Cardiac fibroblast (primary cell): ENCODE measurements around the gene LIMD2.

Experiments used
- DNase-seq, 2 donors: peaks; one replicate each; pipeline versions ENCODE4 v3.0.0 to v3.0.0-alpha.2; 2010; ENCODE audit warnings: low read depth in 2 of 2
- H3K4me3 ChIP-seq, 2 donors: replicated peaks in 1 of 2; 1 replicate in 1 of 2; 2 replicates in 1 of 2; pipeline ENCODE4 v1.5.1; 2011; ENCODE audit warnings: low read depth in 2 of 2, low read length in 2 of 2, mild to moderate bottlenecking in 2 of 2, moderate library complexity in 1 of 2
- TF ChIP-seq, protein P1 (sequence below): IDR thresholded peaks from one replicate; pipeline ENCODE4 v1.5.1; 2011; ENCODE audit warnings: low read depth, mild to moderate bottlenecking, low read length, inconsistent platforms

The LIMD2 gene

DNA sequence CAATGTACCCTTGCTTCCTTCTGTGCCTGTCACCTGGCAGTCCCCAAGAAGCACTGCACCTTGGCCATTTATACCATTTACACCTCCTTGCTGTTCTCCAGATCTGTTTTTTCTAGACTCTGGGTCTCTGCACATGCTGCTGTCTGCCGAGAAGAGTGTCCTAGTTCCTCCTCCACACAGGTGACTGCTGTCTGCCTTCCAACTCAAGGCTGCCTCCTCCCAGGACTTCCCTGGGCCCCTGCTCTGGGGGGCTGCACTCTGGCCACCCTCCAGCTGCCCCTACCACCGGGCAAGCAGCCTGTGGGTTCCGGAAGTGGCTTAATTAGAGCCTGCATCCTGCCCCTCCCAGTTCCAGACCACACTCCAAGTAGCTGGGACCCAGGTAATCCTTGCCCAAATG is 5.7 kb upstream of the LIMD2 start:
- no peak for DNase-seq
- no peak overlapping the region for H3K4me3 ChIP-seq
- TF ChIP-seq, protein P1, sequence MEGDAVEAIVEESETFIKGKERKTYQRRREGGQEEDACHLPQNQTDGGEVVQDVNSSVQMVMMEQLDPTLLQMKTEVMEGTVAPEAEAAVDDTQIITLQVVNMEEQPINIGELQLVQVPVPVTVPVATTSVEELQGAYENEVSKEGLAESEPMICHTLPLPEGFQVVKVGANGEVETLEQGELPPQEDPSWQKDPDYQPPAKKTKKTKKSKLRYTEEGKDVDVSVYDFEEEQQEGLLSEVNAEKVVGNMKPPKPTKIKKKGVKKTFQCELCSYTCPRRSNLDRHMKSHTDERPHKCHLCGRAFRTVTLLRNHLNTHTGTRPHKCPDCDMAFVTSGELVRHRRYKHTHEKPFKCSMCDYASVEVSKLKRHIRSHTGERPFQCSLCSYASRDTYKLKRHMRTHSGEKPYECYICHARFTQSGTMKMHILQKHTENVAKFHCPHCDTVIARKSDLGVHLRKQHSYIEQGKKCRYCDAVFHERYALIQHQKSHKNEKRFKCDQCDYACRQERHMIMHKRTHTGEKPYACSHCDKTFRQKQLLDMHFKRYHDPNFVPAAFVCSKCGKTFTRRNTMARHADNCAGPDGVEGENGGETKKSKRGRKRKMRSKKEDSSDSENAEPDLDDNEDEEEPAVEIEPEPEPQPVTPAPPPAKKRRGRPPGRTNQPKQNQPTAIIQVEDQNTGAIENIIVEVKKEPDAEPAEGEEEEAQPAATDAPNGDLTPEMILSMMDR = no peak

DNA sequence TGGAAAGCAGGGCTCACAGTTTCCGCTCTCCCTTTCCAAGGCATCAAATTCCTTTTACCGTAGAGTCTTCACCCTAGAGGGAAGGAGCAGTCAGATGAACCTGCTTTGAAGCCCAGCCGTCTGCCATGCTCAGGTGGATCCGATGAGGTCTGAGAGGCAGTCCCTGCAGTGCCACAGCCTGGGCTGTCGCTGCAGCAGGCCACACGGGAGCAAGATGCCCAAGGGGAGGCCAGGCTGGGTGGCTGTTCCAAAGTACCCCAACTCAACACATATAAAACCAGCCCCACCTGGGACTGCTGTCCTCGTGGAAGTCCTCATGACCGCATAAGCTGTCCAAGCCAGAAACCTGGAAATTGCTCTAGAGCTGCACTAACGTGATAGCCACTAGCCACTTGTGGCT is 4.9 kb upstream of the LIMD2 start:
- H3K4me3 ChIP-seq = no peak overlapping the region
- DNase-seq = no peak
- TF ChIP-seq, protein P1 = no peak

DNA sequence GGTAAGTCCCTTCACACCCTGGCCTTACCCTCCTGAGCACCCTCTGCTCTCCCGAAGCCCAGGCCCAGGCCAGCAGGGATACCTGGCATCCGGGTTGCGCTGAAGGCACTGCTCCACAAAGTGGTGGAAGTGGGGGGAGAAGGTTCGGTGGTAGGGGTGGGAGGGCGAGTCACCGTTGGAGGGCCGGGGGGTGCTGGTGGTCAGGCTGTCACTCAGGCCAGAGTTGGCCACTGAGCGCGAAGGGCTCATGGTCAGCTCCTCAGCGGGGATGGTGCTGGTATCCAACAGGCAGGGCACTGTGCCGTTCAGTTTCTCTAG is 4.3 kb upstream of the LIMD2 start:
- TF ChIP-seq, protein P1 = no peak
- DNase-seq = no peak
- no peak overlapping the region for H3K4me3 ChIP-seq

DNA sequence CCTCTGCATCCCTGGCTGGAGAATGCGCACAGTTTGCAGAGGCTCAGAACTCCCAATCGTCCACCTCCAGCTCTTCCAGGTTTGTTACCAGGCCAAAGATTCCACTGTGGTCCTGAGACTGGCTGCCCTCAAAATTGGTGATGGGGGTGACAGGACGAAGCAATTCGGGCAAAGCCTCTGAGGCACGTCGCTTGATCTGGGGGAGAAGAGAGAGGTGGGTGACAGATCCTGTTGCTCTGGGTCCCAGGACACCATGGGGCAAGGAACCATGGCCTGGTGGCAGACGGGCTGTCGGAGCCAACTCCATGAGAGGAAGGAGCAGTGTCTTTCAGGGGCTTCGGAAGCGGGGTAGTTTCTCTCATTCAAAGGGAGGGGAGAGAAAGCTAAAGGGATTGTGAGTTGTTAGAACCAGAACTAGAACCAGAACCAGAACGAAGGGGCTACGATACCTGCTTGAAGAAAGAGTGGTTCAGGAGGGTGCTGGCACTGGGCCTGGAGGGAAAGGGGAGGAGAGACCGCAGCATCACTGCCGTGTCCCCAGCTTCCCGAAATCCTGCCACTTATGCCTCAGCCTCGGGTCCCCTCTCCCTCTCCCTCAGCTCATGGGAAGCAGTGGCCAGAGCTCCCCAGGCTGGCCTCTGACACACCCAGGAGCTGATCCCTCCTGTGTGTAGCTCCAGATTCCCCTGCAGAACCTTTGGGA is 3.8 kb upstream of the LIMD2 start:
- no peak for DNase-seq
- TF ChIP-seq, protein P1 = no peak
- no peak overlapping the region for H3K4me3 ChIP-seq

DNA sequence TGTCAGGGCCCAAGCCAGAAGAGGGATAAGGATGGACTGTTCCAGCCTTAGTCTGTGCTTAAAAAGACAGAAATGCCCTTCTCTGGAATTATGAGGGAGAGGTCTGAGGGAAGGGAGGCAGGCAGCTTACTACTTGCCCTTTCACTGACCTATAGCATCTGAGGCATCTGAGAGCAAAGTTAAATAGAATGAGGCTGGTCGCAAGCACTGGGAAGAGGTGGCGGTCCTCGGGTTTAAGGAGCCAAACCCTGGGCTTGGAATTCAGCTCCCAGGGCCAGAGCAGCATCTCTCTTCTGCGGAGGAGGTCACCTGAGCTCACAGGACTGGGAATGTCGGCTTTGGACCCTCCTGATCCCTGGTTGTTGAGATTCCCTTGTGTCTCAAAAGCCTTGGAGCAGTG is 3.1 kb upstream of the LIMD2 start:
- H3K4me3 ChIP-seq = no peak overlapping the region
- TF ChIP-seq, protein P1 = no peak
- DNase-seq = no peak

DNA sequence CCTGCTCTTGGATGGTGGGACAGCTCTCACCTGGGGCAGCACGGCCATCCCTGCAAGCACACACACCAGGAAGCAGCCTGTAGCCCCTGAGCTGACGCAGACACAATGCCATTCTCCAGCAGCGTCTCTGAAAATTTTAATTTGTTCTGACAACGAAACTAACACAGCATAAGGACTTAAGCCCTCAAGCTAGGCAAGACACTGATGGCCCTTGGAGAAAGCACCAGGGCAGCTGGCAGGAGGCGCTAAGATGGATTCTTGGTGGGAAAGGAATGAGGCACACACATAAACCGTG is 2.7 kb upstream of the LIMD2 start:
- TF ChIP-seq, protein P1 = no peak
- no peak for DNase-seq
- H3K4me3 ChIP-seq = no peak overlapping the region
